Limb (tissue), 2 donors: ENCODE measurements around the gene ETFBKMT.

Experiments used
- DNase-seq, 2 donors: peaks; one replicate each; pipeline ENCODE4 v3.0.0-alpha.2; 2016; ENCODE audit errors: extremely low spot score in 2 of 2

The ETFBKMT gene

DNA sequence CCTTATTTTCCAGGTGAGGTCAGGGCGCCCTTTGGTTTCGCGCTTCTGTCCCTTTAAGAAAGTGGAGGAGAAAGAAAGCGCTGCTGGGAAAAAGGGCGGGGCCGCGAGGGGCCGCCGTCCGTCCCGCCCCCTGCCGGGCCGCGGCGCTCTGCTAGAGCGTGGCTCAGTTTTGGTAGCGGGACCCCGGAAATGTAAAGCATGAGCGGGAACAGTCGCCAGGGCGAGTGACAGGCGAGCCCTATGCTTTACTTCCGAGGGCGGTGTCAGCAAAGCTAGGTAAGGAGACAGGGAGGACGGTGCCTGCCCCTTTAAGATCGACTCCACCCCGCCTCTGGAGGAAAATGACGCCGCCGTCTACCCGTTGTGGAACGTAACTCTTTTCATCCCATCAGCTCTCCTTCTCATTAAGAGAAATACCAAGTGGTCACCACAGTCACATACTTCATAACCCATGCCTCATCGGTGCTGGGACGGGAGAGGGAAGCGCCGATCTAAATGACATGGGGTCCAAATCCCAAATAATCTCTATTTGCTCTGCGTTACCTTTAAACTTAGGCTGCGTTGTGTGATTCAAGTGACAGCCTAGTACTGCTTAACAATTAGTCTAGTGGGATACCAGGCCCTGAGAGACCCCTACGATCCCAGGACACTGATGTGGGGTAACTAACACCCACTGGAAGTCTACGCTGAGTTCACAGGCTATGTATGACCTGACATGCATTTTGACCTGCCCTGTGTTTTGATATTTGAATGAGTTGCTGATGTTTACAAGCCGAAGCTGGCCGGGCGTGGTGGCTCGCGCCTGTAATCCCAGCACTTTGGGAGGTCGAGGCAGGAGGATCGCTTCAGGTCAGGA is at the start of gene ETFBKMT:
Gene ETFBKMT (plus strand): TSS at position 602 of the 856 bp plus-strand sequence. CDS start 2,266 bp downstream, outside the sequence.
- peak; percentile 88 to 90 for DNase-seq

DNA sequence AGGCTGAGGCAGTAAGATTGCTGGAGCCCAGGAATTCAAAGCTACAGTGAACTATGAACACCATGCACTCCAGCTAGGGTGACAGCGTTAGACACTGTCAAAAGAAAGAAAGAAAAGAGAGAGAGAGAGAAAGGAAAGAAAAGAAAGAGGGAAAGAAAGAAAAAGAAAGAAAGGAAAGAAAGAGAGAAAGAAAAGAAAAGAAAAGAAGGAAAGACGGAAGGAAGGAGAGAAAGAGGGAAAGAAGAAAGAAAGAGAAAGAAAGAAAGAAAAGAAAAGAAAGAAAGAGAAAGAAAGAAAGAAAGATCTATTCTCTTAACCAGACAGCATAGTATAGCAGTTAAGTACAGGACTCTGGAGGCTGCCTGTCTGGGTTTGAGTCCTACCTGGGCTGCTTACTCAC is 46.7 kb upstream of the ETFBKMT start:
- no peak for DNase-seq

DNA sequence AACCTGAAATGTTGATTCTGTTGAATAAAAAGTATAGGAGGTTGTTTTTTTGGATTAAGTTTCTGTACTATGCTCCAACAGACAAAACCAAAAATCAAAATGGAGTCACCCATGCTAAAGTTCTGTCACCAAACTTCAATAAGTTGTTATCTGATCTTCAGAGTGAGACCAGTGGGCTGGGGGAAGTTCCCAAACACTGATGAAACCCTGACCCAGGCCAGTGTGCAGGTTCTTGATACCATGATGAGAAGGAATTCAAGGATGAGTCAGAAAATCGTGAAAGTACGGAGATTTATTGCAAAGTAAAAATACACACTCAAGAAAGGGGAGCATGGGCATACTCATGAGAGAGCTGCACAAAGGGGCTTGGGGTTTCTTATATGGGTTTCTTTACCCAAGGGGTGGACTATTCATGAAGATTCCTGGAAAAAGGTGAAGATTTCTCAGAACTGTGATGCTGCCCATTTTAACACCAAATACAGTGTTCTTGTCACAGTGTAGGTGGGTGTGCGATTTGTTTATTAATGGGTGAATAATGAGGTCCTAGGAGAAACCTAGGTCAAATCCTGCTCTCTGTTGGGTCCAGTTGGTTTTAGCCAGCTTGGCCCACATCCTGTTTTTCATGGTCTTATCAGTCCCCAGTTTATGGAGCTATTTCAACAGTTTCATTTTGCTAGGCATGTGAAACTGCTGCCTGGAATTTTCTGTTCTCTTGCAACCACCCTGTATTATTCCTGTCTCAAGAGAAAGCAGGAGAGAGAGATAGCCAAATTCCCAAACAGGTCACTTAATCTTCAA is 41.1 kb upstream of the ETFBKMT start:
- no peak for DNase-seq

- no peak for DNase-seq
Measured at GRCh38 chr12:31620311-31620710, 39.2 kb upstream of the ETFBKMT start.

DNA sequence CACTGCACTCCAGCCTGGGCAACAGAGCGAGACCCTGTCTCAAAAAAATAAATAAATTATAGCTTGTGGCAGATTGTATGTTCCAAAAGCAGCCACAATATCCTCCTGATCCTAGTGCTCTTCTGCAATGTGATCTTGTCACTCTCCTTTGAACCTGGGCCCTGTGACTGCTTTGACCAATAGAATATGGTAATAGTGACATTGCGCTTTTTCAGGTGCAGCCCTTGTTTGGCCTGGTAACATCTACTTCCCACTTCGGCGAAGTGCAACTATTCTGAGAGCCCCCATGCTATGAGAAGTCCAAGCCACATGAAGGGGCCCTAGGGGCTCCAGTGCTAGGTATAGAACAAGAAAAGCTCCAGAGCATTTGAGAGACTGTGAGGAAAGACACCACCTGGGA is 37.5 kb upstream of the ETFBKMT start:
- no peak for DNase-seq

- DNase-seq = no peak
Measured at GRCh38 chr12:31626270-31626995, 33.1 kb upstream of the ETFBKMT start.

DNA sequence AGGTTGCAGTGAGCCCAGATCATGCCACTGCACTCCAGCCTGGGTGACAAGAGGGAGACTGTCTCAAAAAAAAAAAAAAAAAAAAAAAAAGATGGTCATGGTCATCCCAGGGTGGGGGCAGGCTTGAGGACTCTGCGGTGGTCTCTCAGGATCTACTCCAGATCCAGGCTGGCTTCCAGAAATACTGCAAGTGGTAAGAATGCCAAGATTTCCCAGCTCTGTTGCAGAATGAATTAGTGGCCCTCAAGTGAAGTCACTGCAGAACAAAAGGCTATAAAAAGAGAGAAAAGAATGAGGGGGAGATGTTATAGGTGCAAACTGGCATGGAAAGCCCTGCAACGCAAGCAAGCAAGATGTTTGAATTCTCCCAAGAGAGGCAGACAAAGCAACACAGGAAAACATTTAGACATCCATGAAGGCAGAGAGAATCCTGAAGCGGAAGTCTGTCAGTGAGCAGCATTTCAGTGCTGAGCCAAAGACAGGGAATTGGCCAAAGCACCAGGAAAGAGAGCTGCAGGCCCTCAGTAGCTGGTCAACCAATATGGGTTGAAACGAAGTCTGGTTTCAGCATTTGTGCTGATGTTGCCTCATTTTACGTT is 31.9 kb upstream of the ETFBKMT start:
- DNase-seq = no peak

DNA sequence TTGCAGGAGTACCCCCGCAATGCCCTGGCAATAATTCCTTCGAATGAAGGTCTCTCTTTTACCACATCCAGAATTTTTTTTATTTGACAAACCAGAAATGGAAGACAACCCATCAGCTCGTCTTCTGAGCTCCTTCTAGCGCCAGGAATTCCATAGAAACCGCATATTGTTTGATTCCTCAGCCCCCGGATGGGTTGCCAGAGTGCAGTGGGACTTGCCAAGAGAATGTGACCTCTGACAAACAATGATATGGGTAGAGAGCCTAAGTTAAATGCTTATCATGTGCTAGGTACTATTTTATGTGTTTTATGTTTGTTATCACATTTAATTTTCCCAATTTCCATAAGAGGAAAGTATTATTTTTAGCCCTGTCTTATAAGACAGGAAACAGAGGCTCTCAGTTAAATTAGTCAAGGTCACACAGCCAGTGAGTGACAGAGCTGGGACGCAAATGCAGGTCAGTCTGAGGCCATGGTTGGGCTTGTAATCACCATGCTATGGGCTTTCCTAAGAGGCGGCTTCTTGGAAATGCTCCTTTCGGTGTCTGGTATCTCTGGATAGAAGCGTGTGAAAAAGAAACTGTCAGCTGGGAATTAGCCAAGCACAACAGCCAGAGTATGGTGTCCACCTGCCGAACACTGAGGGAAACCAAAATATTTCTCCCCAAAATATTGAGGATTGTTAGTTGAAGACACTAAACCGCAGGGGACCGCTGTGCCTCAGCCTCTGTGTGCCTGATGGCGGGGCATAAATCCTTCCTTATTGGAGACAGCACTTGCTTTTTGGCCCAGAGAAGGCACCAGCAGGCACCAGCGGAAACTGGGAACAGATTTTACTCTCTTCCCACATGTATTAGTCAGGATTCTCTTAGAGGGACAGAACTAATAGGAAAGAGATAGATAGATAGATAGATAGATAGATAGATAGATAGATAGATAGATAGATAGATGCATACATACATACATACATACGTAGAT is 29.4 kb upstream of the ETFBKMT start:
- peak in 1 of 2 donors; percentile 34 for DNase-seq

- no peak for DNase-seq
Measured at GRCh38 chr12:31631023-31631724, 28.3 kb upstream of the ETFBKMT start.

GRCh38 chr12:31631809-31632208 is 27.7 kb upstream of the ETFBKMT start:
- DNase-seq = no peak

GRCh38 chr12:31633464-31633863 is 26.0 kb upstream of the ETFBKMT start:
- no peak for DNase-seq

DNA sequence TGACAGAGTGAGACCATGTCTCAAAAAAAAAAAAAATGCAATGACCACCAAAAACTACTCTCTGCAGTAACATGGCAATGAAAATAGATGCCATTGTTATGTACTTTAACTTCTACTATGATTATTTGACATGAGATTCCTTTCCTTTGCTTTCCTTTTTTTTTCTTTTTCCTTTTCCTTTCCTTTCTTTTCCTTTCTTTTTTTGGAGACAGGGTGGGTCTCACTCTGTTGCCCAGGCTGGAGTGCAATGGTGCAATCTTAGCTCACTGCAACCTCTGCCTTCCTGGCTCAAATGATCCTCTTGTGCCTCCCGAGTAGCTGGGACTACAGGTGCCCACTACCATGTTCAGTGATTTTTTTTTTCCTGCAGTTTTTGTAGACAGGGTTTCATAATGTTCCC is 24.9 kb upstream of the ETFBKMT start:
- DNase-seq = no peak

- DNase-seq = no peak
Measured at GRCh38 chr12:31641509-31642090, 17.9 kb upstream of the ETFBKMT start.

DNA sequence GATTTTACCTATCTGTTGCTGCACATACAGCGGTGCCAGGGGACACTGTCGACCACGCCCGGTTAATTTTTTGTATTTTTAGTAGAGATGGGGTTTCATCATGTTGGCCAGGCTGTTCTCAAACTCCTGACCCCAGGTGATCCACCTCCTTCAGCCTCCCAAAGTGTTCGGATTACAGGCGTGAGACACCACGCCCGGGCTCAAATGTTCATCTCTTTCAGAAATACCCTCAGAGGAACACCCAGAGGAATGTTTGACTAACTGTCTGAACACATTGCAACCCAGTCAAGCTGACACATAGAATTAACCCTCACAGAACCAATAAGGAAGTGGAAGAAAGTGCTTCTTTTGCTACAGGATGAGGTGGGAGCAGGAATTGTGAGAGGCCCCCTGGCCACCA is 15.0 kb upstream of the ETFBKMT start:
- DNase-seq = no peak

DNA sequence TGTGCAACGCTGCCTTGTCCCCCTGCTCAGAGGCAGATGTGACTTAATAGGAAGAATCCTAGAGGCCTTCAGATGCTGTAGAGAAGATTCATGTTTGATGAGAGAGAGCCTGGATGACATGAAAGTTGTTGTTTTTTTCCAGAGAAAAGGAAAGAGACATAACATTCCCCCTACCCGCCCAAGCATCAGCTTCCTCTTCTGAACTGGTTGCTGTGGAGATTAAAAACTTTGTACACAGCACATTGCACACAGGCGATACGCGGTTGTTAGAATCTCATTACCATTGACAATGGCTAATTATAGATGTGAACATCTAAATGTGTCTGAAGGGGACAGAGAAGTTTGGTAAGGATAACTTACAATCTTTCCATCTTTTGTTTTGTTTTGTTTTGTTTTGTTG is 13.6 kb upstream of the ETFBKMT start:
- DNase-seq = no peak

GRCh38 chr12:31647086-31647491 is 12.4 kb upstream of the ETFBKMT start:
- no peak for DNase-seq

GRCh38 chr12:31650918-31651317 is 8.6 kb upstream of the ETFBKMT start:
- no peak for DNase-seq

DNA sequence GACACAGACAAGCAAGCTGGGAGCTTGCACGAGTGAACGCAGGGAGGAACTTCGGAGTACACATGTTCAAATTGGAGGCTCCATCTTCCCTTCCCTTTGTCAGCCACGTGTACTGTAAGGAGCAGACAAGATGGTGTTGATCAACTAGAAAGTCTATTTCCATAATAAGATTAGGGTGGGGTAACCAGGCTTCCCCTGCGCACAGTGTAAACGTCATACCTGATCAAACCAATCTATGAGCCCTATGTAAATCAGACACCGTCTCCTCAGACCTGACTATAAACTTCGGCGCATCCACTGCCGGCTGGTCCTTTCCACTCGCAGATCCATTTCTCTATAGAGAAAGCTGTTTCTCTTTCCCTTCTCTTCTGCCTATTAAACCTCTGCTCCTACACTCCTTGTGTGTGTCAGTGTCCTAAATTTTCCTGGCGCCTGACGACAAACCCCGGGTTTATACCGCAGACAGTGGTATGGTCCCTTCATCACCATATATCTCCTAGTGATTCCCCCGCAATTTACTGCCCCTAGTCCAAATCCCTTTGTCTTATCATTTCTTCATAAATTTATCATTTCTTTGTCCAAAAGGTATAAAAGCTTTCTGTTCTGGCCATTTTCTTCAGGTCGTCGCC is 7.5 kb upstream of the ETFBKMT start:
- no peak for DNase-seq

DNA sequence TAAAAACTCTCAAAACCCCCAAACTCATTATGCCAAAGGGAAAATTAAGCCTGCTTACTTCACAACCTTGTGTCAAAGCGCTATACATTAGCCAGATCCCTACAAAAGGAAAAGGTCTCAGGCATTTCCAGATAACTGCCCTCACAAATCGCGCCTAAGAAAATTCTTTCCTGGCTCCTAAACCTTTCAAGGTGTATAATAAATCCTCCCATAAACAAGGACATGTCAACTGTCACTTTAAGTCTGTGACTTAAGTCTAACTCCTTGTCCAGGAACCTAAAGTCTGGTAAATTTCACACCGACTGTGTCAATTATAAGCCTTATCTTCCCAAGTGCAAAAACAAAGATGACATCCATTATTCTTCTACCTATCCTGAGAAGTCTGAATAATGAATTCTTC is 4.3 kb upstream of the ETFBKMT start:
- DNase-seq = no peak
